DMS153 treated with DMSO at 0.1 percent for 48 hours (cell line): Measurements from ENCODE around the gene TBC1D22A.
"Not testable (repeated sequence)": the region's sequence is repeated elsewhere in the genome, so short reads cannot be mapped to it uniquely, and the experiment has no call there.

Experiments used
- DNase-seq: peaks from one replicate; lab custom pipeline; 2025; ENCODE audit not compliant: unreplicated experiment; lab: John Stamatoyannopoulos, UW

TBC1D22A gene

DNA sequence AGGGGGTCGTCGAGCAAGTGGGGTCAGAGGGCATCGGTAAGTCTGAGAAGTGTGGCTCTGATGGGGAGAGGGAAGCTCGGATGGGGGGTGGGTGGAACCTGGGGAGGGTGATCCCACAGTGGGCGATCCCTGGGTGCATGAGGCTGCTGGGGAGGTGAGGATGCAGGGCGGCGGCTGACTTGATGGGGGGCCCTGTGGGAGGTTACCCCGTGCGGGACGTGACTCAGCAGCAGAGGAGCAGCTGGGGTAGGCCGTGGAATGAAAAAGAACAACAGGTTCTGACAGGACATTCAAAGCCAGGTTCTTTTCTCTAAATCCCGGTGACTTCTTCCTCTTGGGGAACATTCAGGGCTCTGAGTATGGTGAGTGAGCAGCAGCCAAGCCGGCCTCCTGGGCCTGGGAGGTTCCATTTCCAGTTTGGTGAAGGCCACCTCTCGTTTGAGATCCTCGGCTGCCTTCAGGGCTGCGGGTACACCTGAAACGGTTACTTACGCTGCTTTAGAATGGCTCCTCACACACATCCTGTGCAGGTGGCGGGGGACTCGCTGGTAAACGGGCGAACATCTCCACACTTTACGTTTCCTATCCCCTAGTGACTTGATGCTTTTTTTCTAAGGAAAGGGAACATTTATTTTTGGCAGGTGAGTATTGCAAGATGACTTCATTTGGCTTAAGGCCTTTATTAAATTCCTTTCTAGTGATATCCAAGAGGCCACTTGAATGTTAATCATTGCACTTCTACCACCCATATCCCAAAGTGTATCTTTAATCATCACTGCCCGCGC, 278.2 kb downstream of the TBC1D22A start:
- no peak for DNase-seq

GRCh38 chr22:47041271-47042115, 279.0 kb downstream of the TBC1D22A start:
- DNase-seq, result no peak

DNA sequence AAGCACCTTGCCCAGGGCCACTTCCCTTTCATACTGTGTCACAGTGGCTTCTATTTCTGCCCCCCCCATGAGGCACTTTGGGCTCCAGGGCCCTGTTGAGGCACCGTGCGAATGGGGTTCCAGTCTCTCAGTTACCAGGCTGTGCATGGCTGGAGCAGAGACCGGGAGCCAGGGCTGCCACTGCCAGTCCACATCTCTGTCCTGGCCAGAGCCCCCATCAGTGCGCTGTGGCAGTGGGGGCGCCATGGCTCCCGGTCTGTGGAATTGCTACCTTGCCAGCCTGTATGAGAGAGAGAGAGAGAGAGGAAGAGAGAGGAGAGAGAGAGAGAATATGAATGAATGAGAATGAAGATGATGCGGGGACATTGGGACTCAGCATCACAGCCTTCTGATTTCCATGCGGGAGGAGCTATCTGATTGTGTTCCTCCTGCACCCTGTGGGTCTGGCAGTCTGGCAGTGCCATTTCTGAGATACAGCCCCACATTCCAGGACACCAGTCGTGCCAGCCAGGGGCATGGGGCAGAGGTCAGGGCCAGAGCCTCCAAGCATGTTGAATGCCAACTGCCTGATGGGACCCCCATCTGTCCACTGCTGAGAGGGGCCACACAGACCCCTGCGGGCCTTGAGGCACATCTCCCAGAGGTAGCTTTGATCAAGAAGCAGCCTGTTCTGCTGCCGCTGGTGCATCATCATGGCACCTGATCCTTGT, 279.8 kb downstream of the TBC1D22A start:
- no peak for DNase-seq

- DNase-seq, result no peak
Measured at GRCh38 chr22:47042861-47043496, 280.5 kb downstream of the TBC1D22A start.

GRCh38 chr22:47043835-47044721, 281.6 kb downstream of the TBC1D22A start:
- DNase-seq, result peak; percentile 86

DNA sequence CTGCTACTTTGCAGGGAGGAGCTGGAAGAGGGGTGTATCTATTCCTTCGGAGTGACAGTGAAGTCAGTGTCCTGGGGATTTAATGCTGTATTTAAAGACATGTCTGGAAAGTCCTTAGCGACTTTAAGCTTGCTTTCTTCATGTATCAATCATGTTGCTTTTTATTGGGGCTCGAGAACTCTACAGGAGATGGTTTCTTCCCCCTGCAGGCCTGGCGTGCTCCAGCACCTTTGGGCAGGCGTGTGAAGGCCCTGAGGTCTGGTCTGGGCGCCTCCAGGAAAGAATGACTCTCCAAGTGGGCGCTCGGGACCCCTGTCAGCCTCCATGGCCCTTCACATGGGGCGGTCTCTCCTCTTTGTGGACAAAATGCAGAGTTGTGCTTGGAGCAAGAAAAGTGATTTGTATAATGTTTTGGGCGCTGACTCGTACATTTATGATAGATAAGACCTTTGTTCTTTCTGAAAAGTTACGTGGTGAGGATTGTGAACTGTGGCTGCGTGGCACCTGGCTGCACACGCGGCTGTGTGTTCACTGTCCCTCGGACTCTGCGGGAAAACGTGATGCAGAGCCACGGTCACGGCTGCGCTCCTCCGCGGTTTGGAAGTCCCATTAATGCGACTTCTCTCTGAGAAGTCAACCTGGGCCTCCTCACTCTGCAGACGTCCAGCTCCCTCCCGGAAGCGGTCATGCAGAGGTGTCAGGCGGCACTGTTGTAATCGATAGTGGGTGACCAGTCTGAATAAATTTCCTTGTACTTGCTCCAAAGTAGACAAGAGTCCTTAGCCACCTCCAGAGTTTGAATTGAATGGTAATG, 282.5 kb downstream of the TBC1D22A start:
- no peak for DNase-seq

DNA sequence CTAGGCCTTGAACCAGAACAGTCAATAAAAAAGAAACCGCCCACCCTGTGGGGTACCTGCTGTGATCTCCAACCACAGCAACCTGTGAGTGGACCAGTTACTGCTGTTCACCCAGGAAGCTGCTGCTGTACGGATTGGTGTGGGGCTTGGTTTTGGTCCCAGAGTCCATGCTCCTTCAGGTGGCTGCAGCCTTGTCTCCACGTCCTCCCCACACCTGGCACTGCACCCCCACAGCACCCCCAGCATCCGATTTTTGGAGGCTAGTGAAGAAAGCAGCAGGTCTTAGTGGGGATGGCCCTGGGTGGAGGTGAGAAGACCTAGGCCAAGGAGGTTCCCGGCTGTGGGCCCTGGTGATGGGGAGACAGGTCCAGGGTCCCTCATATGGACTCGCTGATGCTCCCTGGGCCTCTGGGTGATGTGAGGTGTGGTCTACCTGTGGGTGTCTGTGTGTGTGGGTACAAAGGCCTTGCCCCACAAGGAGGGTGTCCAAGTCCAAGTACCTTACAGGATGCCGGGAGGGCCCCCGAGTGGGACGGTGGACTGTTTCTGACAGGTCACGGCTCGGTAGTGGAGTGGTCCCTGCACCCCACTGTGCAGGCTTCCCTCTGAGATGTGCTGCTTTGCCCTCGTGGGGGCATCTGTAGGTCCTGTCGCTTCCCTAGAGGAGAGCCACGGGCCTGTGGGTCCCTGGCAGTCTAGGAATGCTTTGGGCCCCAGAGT, 283.4 kb downstream of the TBC1D22A start:
- DNase-seq, result no peak

DNA sequence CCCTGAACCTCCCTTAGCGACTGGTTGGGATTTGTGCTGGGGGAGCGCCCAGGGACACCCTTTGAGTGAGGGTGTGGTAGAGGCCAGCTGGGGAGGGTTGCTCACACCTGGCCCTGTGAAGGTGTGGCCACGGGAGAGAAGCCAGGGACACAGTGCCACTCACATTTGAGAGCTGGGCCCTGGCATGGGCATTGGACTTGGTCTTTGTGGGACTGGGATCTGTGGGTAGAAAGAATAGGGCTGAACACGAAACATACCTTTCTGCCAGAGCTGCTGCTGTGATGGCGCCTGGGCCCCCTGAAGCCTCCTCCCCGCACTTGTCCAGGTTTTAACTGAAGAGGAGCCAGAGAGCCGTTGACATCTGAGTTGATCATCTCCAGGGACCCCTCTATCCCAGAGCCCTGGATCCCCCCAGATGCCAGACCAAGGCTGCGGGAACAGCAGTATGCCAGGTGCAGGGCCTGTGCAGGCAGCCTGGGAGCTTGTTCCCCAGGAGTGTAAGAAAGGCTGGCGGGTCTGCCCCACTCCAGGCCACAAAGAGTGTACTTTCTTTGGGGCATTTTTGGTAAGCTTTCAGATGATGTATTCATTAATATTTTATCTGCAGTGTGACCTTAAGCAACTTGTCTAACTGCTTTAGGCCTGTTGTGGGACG, 284.1 kb downstream of the TBC1D22A start:
- DNase-seq, result no peak

GRCh38 chr22:47047321-47048122, 285.1 kb downstream of the TBC1D22A start:
- DNase-seq, result no peak

DNA sequence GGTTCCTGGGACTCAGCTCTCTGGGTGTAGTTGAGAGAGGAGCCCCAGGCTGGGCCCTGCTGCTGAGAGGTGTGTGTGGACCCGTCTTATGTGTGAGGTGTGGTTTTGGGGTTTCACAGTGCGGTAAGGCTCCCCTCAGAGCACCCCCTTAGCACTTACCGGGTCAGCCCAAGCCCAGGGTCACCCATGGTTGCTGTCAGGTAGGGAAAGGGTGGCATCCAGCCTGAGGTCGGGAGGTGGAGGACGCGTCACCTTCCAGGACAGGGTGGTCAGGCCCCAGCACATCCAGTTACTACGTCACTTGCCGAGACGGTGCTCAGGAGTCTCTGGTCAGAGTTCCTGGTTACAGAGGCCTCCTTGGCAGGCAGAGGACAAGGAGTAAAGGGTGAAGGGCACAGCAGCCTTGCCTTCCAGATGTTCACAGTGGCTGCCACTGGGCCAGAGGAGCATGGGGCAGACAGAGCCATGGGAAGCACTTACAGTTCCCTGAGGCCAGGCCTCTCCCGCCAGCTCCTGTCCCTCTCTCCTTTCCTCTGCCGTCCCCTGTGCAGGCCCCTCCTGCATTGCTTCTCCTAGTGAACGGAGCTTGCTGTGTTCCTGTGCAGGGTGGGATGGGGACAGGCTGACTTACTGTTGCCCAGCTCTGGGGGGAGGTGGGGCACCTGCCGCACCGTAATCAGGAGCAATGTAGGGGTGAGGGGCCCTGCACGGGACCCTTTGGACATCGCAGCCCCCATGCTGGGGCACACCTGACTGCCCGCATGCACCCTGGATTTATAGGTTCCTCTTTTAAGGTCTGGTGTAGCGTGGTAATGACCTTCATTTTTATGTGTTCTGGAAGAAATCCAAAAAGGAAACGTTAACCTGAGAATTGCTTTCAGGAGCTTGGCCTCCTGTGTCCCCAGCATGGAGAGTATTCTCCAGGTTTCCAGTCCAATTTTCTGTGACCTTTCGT, 285.9 kb downstream of the TBC1D22A start:
- no peak for DNase-seq

DNA sequence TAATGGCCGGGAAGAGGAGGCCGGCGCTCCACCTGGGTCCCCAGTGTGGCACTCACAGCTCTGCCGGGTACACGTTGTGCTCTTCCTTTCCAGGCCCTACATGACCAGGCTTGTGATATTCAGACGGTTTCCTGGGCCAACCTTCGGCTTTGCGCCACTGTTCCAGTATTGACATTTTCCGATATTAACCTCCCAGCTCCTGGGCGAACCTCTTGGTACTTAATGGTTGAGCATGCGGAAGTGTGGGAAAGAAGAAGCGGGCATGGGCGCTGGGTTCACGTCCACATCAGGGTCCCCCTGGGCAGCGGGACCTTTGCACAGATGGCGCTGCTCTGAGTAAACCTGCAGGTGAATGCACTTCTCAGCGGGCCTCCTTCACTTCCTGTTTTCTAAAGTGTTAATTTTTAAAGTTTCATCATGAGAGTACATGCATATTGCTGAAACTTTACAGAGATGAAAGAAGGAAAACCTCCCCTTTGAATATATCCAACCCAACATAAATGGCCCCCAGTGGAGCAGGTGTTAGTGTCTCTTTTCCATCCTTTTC, 286.7 kb downstream of the TBC1D22A start:
- DNase-seq, result peak; percentile 26

DNA sequence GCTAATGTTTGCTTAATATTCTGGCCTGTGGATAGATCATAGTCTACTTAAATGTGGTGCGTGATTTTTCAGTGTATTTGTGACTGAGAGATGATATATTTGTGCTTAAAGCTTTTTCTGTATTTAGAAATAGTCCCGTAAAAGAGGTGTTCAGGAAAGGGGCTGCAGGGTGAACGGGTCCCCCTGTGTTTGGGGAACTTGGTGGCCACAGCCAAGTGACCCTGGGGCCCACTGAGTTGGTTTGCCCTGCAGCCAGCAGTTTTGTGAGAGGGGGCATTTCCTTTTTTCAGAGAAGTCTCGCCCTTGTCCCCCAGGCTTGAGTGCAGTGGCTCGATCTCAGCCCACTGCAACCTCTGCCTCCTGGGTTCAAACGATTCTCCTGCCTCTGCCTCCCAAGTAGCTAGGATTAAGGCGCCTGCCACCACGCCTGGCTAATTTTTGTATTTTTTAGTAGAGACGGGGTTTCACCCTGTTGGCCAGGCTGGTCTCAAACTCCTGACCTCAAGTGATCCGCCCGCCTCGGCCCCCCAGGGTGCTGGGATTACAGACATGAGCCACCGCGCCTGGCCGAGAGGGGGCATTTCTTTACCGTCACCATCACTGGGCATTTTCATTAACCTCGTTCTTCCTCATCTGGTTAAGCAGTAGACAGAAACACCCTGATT, 287.4 kb downstream of the TBC1D22A start:
- DNase-seq, result not testable (repeated sequence)

- DNase-seq, result no peak
Measured at GRCh38 chr22:47050401-47051051, 288.1 kb downstream of the TBC1D22A start.

GRCh38 chr22:47051441-47052071, 289.1 kb downstream of the TBC1D22A start:
- DNase-seq, result peak; percentile 87
